Sigmoid colon (tissue), 7 donors: ENCODE results near the gene CASKIN2. TPM values are rescaled to one million over a fixed set of nuclear protein-coding genes. Genes with fewer than 3 reads are reported as not detected.

ENCODE experiments used
- DNase-seq: peaks from one replicate; pipeline ENCODE4 v3.0.0-alpha.2; 2019
- H3K27ac ChIP-seq, 4 donors: fragments of 200-600 bp; sonication (generic); one replicate each; pipeline ENCODE4 v1.5.1; 2016 to 2019; ENCODE audit warnings: mild to moderate bottlenecking in 1 of 4
- H3K27me3 ChIP-seq, 3 donors: fragments of 200-600 bp; sonication (generic); one replicate each; pipeline ENCODE4 v1.5.1; 2019; ENCODE audit warnings: mild to moderate bottlenecking in 1 of 3
- H3K36me3 ChIP-seq, 4 donors: fragments of 200-600 bp; sonication (generic); one replicate each; pipeline ENCODE4 v1.5.1; 2016 to 2019
- H3K4me1 ChIP-seq, 4 donors: fragments of 200-600 bp; sonication (generic); one replicate each; pipeline ENCODE4 v1.5.1; 2017 to 2019
- H3K4me3 ChIP-seq, 4 donors: fragments of 200-600 bp; sonication (generic); one replicate each; pipeline ENCODE4 v1.5.1; 2017 to 2019; ENCODE audit warnings: mild to moderate bottlenecking in 2 of 4, moderate library complexity in 1 of 4
- H3K9me3 ChIP-seq, 4 donors: fragments of 200-600 bp in 3 of 4; sonication (generic) in 3 of 4; one replicate each; pipeline versions ENCODE4 v1.5.1 to v1.6.1; 2013 to 2019
- CTCF ChIP-seq, 4 experiments: fragments of 450-650 bp in 3 of 4; fragments of 200-600 bp in 1 of 4; IDR thresholded peaks; one replicate each; pipeline ENCODE4 v1.5.1; 2016 to 2019; ENCODE audit warnings: antibody characterized with exemption in 4 of 4, mild to moderate bottlenecking in 3 of 4, moderate library complexity in 2 of 4
- EP300 ChIP-seq, 4 donors: sonication (generic); formaldehyde crosslinking; IDR thresholded peaks; one replicate each; pipeline ENCODE4 v1.6.1; 2017; ENCODE audit warnings: antibody characterized with exemption in 4 of 4
- POLR2A ChIP-seq, 2 donors: fragments of 450-650 bp; IDR thresholded peaks; one replicate each; pipeline ENCODE4 v1.6.1; 2016; ENCODE audit warnings: antibody characterized with exemption in 2 of 2, mild to moderate bottlenecking in 2 of 2, moderate library complexity in 2 of 2
- POLR2AphosphoS5 ChIP-seq, 4 donors: sonication (generic); formaldehyde crosslinking; IDR thresholded peaks; one replicate each; pipeline ENCODE4 v1.6.1; 2017; ENCODE audit warnings: antibody characterized with exemption in 4 of 4
- WGBS, 2 donors: extraction: QIAGEN DNeasy Blood & Tissue Kit; methylation state at CpG; one replicate each; pipeline ENCODE4 v1.1.7; 2013; 5-methylcytosine and 5-hydroxymethylcytosine counted together
- intact Hi-C: fragments of 100-400 bp; cut with DNase I; formaldehyde crosslinking; loops from one replicate; pipeline ENCODE4 v1.15.1; 2023
- polyA plus RNA-seq, 3 donors: library from polyadenylated mRNA; stranded (reverse); fragments of 200-250 nt; gene quantifications; one replicate each; pipeline ENCODE4 v1.2.3, GENCODE V29; 2013
- total RNA-seq, 4 donors: library from RNA; depleted of rRNA; stranded (reverse); fragments of >200 nt; gene quantifications; one replicate each; pipeline ENCODE4 v1.1.0, GENCODE V29; 2016
- donor health status: healthy with polysubstance abuse.
- donor health status: Bipolar disorder and iron deficiency.
- donor health status: healthy.

The CASKIN2 gene
- total and polyA plus RNA-seq, 7 donors = 4.8 to 14.7 (median 10.2) TPM

- intact Hi-C loops = no loop called here
- 88 to 95% methylated on average over 13 of the region's 13 CpGs for WGBS, 2 donors
- Histone ChIP-seq H3K4me3 (no peak overlapping the region), H3K4me1 (no peaks in the 10 kb centered on the region), H3K9me3 (no peaks in the 10 kb centered on the region), H3K27me3 (no peaks in the 10 kb centered on the region), H3K36me3 (no peaks in the 10 kb centered on the region), H3K27ac (no peak overlapping the region)
- TF ChIP-seq CTCF (IDR thresholded peaks at IDR 0.05) = no peak
- TF ChIP-seq EP300 (IDR thresholded peaks at IDR 0.05) = no peak
- TF ChIP-seq POLR2AphosphoS5 (IDR thresholded peaks at IDR 0.05) = no peak
- TF ChIP-seq POLR2A (IDR thresholded peaks at IDR 0.05) = no peak
- DNase-seq = no peak
Observed at GRCh38 chr17:75546181-75546580, 30.8 kb upstream of the CASKIN2 start.

DNA sequence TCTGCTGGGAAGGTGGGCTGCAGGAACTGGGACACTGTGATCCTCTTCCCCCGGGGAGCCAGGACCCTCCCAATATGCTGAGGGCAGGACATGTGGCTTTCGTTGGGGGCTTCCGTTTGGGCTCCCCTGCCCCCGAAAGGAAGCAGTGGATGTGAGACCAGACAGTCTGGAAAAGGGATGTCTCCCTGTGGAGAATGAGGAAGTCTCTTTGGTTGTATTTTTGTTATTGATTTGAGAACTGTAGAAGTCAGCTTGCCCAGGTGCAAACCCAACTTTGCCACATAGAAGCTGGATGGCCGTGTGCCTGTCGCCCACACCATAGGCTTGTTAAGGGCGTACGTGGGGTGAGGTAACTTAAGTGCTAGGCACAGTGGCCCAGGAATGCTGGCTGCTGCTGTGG is 28.9 kb upstream of the CASKIN2 start:
- Histone ChIP-seq H3K27me3 (no peaks in the 10 kb centered on the region), H3K4me1 (no peaks in the 10 kb centered on the region), H3K36me3 (no peaks in the 10 kb centered on the region), H3K9me3 (no peaks in the 10 kb centered on the region), H3K4me3 (no peak overlapping the region), H3K27ac (no peak overlapping the region)
- DNase-seq = no peak
- TF ChIP-seq EP300 (IDR thresholded peaks at IDR 0.05) = no peak
- no peak for TF ChIP-seq POLR2AphosphoS5 (IDR thresholded peaks at IDR 0.05)
- 38 to 70% methylated on average over 8 of the region's 8 CpGs for WGBS, 2 donors
- intact Hi-C loops = no loop called here

- Histone ChIP-seq H3K36me3 (no peaks in the 10 kb centered on the region), H3K27me3 (no peaks in the 10 kb centered on the region), H3K4me3 (no peak overlapping the region), H3K27ac (no peak overlapping the region), H3K9me3 (no peaks in the 10 kb centered on the region), H3K4me1 (no peaks in the 10 kb centered on the region)
- no peak for TF ChIP-seq CTCF (IDR thresholded peaks at IDR 0.05)
- TF ChIP-seq POLR2AphosphoS5 (IDR thresholded peaks at IDR 0.05) = no peak
- TF ChIP-seq EP300 (IDR thresholded peaks at IDR 0.05) = no peak
- no peak for TF ChIP-seq POLR2A (IDR thresholded peaks at IDR 0.05)
- intact Hi-C loops = no loop called here
- WGBS, 2 donors = 18 to 76% methylated on average over 15 of the region's 15 CpGs
- DNase-seq = no peak
Observed at GRCh38 chr17:75542728-75543336, 27.5 kb upstream of the CASKIN2 start.

GRCh38 chr17:75542229-75542628 is 26.9 kb upstream of the CASKIN2 start:
- H3K4me3 ChIP-seq = no peak overlapping the region
- H3K4me1 ChIP-seq = no peaks in the 10 kb centered on the region
- H3K9me3 ChIP-seq = no peaks in the 10 kb centered on the region
- intact Hi-C loops = no loop called here
- H3K36me3 ChIP-seq = no peaks in the 10 kb centered on the region
- 14 to 73% methylated on average over 8 of the region's 8 CpGs for WGBS, 2 donors
- H3K27me3 ChIP-seq = no peaks in the 10 kb centered on the region
- H3K27ac ChIP-seq = no peak overlapping the region
- TF ChIP-seq POLR2AphosphoS5 (IDR thresholded peaks at IDR 0.05) (no peak), CTCF (IDR thresholded peaks at IDR 0.05) (no peak)
- no peak for DNase-seq

DNA sequence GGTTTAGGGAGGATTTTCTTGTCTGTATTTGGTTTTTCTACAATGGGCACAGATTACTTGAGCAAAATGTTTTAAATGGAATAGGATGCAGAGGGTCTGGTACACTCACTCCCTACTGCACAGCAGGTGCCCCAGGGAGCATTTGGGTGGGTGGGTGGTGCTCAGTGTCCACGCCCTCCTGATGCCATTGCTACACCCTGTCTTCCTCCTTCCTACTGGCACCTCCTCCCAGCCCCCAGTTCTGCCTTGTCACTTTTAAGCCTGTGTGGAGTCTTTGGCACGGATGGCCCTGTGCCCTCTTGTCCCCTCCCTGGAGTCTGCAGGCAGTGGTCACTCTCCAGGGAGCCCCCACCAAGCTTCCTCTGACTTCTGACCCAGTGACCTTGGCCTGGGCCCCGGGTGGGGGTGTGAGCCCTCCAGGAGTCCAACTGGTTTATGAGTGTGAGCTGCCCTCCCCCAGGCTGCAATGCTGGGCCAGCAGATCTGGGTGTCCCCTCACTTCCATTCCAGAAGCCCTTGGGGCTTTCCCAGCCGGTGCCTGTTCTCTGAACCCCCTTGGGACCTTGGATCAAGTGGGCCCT is 25.7 kb upstream of the CASKIN2 start:
- Histone ChIP-seq H3K4me3 (no peak overlapping the region), H3K9me3 (no peaks in the 10 kb centered on the region), H3K27me3 (no peaks in the 10 kb centered on the region), H3K27ac (no peak overlapping the region), H3K36me3 (no peaks in the 10 kb centered on the region), H3K4me1 (no peaks in the 10 kb centered on the region)
- intact Hi-C loops = no loop called here
- 29 to 69% methylated on average over 4 of the region's 4 CpGs for WGBS, 2 donors
- no peak for TF ChIP-seq POLR2A (IDR thresholded peaks at IDR 0.05)
- TF ChIP-seq EP300 (IDR thresholded peaks at IDR 0.05) = no peak
- TF ChIP-seq CTCF (IDR thresholded peaks at IDR 0.05) = no peak
- no peak for TF ChIP-seq POLR2AphosphoS5 (IDR thresholded peaks at IDR 0.05)
- DNase-seq = no peak
